LoVo (cell line): Measurements from ENCODE around the gene NFATC1.

ENCODE experiments used
- DNase-seq: peaks from one replicate; pipeline ENCODE4 v3.0.0-alpha.2; 2016; ENCODE audit warnings: low spot score

NFATC1 gene

GRCh38 chr18:79572848-79573451 is 177.2 kb downstream of the NFATC1 start:
- no peak for DNase-seq

DNA sequence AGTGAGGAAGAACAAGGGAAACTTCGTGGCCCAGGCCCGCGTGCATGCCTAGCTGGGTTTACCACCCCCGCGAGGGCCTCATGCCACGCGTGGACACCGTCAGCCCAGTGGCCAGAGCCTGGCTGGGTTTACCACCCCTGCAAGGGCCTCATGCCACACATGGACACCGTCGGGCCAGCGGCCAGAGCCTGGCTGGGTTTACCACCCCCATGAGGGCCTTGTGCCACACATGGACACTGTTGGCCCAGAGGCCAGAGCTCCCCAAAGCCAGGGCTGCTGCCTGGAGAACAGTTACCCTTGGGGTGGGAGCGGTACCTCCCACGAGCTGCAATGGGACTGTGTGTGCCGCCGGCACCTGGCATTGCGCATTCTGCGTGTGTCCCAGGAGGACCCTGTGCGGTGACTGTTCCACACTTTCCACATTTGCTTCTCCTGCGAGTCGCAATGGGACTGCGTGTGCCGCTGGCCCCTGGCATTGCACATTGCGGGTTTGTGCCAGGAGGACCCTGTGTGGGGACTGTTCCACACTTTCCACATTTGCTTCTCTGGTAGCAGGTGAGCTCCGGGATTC is 178.3 kb downstream of the NFATC1 start:
- no peak for DNase-seq

- no peak for DNase-seq
These were observed 179.3 kb downstream of the NFATC1 start for GRCh38 chr18:79574938-79575525.

GRCh38 chr18:79575891-79576685 is 180.4 kb downstream of the NFATC1 start:
- DNase-seq = no peak

GRCh38 chr18:79576686-79577351 is 181.1 kb downstream of the NFATC1 start:
- DNase-seq = no peak

DNA sequence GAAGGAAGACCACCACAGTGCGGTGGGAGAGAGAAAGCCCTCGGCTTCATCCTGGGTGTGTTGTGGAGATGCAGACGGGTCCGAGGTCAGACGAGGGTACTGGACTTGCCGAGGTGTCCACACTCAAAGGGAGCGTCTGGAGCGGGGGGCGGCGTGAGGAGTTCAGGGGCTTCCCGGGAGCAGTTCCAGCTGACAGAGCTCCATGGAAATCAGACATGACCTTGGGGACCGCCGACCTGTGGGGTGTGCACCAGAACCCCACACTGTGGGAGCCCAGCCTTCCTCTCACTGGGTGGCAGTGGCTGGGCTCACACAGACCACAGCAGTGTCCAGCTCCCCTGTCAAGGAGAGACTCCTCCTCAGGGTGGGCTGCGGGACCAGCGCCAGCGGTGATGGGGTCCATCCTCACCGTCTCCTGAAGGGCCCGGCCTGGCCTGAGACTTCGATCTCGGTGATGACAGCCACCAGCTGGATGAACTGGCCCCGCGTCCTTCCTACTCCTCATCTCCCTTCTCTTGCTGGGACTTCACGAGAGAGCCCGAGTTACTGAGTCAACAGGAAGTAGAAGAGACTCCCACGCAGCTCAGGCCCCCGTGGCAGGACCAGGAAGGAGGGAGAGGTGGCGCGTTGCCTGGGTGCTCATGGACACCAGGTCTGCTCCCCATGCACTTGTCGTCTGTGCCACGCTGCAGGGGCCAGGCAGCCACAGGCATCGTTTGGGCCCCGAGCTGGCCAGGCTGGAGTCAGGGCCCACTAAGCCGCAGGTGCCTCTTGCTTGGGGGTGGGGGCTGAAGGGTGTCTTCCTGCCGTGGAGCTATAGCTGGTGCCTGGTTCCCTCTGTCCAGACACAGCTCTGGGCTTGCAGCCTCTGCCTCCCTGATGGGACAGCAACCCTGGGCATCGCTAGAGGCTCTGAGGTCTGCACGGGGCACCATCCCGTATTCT is 182.0 kb downstream of the NFATC1 start:
- DNase-seq = no peak

GRCh38 chr18:79578396-79579260 is 182.9 kb downstream of the NFATC1 start:
- DNase-seq = no peak
